Liver (tissue), 9 donors: ENCODE data around the gene CCNE1. TPM values are rescaled to one million over a fixed set of nuclear protein-coding genes. Genes with fewer than 3 reads are reported as not detected.

ENCODE experiments used
- DNase-seq: peaks from one replicate; pipeline ENCODE4 v3.0.0-alpha.2; 2017; ENCODE audit warnings: low spot score
- H3K27ac ChIP-seq, 2 donors: one replicate each; pipeline ENCODE4 v1.7.0; 2013; ENCODE audit warnings: inconsistent platforms in 2 of 2, low read length in 2 of 2, control low read depth in 1 of 2, low read depth in 1 of 2, mild to moderate bottlenecking in 1 of 2
- H3K27me3 ChIP-seq, 4 donors: one replicate each; pipeline versions ENCODE4 v1.6.1 to v1.7.0; 2013; ENCODE audit warnings: low read length in 3 of 4, inconsistent platforms in 1 of 4, mild to moderate bottlenecking in 1 of 4, moderate library complexity in 1 of 4; ENCODE audit not compliant: control insufficient read depth in 4 of 4, insufficient read depth in 4 of 4
- H3K36me3 ChIP-seq, 4 donors: one replicate each; pipeline versions ENCODE4 v1.6.1 to v1.7.0; 2013; ENCODE audit warnings: low read length in 3 of 4, mild to moderate bottlenecking in 3 of 4, low read depth in 1 of 4, moderate library complexity in 1 of 4; ENCODE audit not compliant: control insufficient read depth in 4 of 4, insufficient read depth in 3 of 4
- H3K4me1 ChIP-seq, 4 donors: one replicate each; pipeline versions ENCODE4 v1.6.1 to v1.7.0; 2013; ENCODE audit warnings: low read length in 3 of 4, mild to moderate bottlenecking in 3 of 4, moderate library complexity in 1 of 4; ENCODE audit not compliant: control insufficient read depth in 4 of 4, insufficient read depth in 4 of 4
- H3K4me3 ChIP-seq, 3 donors: one replicate each; pipeline versions ENCODE4 v1.6.1 to v1.7.0; 2013; ENCODE audit warnings: low read length in 3 of 3, control low read depth in 1 of 3, low read depth in 1 of 3, mild to moderate bottlenecking in 1 of 3
- H3K9ac ChIP-seq, 2 donors: one replicate each; pipeline ENCODE4 v1.7.0; 2013; ENCODE audit warnings: low read length in 2 of 2, mild to moderate bottlenecking in 2 of 2, moderate library complexity in 2 of 2, control low read depth in 1 of 2, low read depth in 1 of 2
- H3K9me3 ChIP-seq, 4 donors: one replicate each; pipeline versions ENCODE4 v1.6.1 to v1.7.0; 2013; ENCODE audit warnings: low read length in 3 of 4; ENCODE audit not compliant: control insufficient read depth in 4 of 4
- FOXA1 ChIP-seq: IDR thresholded peaks from 2 replicates; pipeline ENCODE4 v1.6.1; 2016; ENCODE audit warnings: antibody characterized with exemption
- FOXA2 ChIP-seq: IDR thresholded peaks from 2 replicates; pipeline ENCODE4 v1.6.1; 2016; ENCODE audit warnings: antibody characterized with exemption
- HNF4A ChIP-seq, 2 donors: conservative IDR thresholded peaks; 2 replicates each; pipeline ENCODE4 v1.6.1; 2016; ENCODE audit warnings: antibody characterized with exemption in 2 of 2, mild to moderate bottlenecking in 2 of 2
- HNF4G ChIP-seq: IDR thresholded peaks from 2 replicates; pipeline ENCODE4 v1.6.1; 2016; ENCODE audit warnings: antibody characterized with exemption
- JUND ChIP-seq, 2 donors: IDR thresholded peaks; 2 replicates each; pipeline ENCODE4 v1.6.1; 2016; ENCODE audit warnings: antibody characterized with exemption in 2 of 2
- RAD21 ChIP-seq, 2 donors: IDR thresholded peaks; 2 replicates each; pipeline ENCODE4 v1.6.1; 2016; ENCODE audit warnings: antibody characterized with exemption in 2 of 2, mild to moderate bottlenecking in 2 of 2
- RXRA ChIP-seq, 2 donors: IDR thresholded peaks; 2 replicates each; pipeline ENCODE4 v1.6.1; 2017 to 2018; ENCODE audit warnings: antibody characterized with exemption in 2 of 2, mild to moderate bottlenecking in 1 of 2
- TAF1 ChIP-seq: conservative IDR thresholded peaks from 2 replicates; pipeline ENCODE4 v1.6.1; 2016; ENCODE audit warnings: antibody characterized with exemption, mild to moderate bottlenecking
- YY1 ChIP-seq: IDR thresholded peaks from 2 replicates; pipeline ENCODE4 v1.6.1; 2016; ENCODE audit warnings: antibody characterized with exemption, mild to moderate bottlenecking
- WGBS: extraction: QIAGEN DNeasy Blood & Tissue Kit; methylation state at CpG from one replicate; pipeline ENCODE4 v1.1.7; 2013; 5-methylcytosine and 5-hydroxymethylcytosine counted together
- polyA plus RNA-seq, 2 donors: library from polyadenylated mRNA; stranded (reverse) in 1 of 2; unstranded in 1 of 2; fragments of 200-250 nt in 1 of 2; fragments of >200 nt in 1 of 2; fragmentation: Nextera tagmentation in 1 of 2; extraction: Ambion mirVana in 1 of 2; gene quantifications; one replicate each; pipeline versions ENCODE4 v1.2.1 to v1.2.3, GENCODE V29; 2013 to 2015
- total RNA-seq, 2 donors: library from RNA; depleted of rRNA; stranded (reverse); fragments of >200 nt; gene quantifications; one replicate each; pipeline ENCODE4 v1.2.3, GENCODE V29; 2014
- TF ChIP-seq, protein P1 (sequence below): fragments of 150-350 bp; IDR thresholded peaks from 2 replicates; pipeline ENCODE4 v1.5.1; 2017; ENCODE audit warnings: improper control_type of control experiment, low read depth, low read length; ENCODE audit not compliant: missing input control
- TF ChIP-seq, protein P2 (sequence below): IDR thresholded peaks from 2 replicates; pipeline ENCODE4 v1.6.1; 2016; ENCODE audit warnings: antibody characterized with exemption
- TF ChIP-seq, protein P3 (sequence below): IDR thresholded peaks from 2 replicates; pipeline ENCODE4 v1.6.1; 2016; ENCODE audit warnings: antibody characterized with exemption
- TF ChIP-seq, protein P4 (sequence below): IDR thresholded peaks from 2 replicates; pipeline ENCODE4 v1.6.1; 2016; ENCODE audit warnings: antibody characterized with exemption
- TF ChIP-seq, protein P5 (sequence below): IDR thresholded peaks from 2 replicates; pipeline ENCODE4 v1.6.1; 2016; ENCODE audit warnings: antibody characterized with exemption, mild to moderate bottlenecking
- donor health status: healthy.
- donor health status: healthy.
- donor health status: healthy.
- donor health status: healthy.
- donor health status: healthy.

Gene CCNE1
- total and polyA plus RNA-seq, 4 donors = 0.32 to 19.5 (median 0.79) TPM

DNA sequence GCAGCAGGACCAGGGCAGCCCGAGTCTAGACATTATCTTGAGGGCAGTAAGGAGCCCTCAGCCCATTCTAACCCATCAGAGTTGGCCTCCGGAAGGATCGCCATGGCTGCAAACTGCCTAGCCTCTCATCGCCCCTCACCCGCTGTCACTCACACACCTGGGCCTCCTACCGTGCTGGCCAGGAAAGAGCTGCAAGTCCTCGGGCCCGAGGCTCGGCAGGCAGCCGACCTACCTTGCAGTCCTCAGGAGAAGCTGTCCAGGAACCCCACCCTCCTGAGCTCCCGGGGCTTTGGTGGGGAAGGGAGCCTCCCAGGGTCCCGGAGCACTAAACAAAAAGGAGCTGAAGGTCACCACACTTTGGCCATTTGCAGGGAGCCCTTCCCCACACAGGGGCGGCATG lies 46.8 kb downstream of the CCNE1 start (continued):
- TF ChIP-seq, protein P1, sequence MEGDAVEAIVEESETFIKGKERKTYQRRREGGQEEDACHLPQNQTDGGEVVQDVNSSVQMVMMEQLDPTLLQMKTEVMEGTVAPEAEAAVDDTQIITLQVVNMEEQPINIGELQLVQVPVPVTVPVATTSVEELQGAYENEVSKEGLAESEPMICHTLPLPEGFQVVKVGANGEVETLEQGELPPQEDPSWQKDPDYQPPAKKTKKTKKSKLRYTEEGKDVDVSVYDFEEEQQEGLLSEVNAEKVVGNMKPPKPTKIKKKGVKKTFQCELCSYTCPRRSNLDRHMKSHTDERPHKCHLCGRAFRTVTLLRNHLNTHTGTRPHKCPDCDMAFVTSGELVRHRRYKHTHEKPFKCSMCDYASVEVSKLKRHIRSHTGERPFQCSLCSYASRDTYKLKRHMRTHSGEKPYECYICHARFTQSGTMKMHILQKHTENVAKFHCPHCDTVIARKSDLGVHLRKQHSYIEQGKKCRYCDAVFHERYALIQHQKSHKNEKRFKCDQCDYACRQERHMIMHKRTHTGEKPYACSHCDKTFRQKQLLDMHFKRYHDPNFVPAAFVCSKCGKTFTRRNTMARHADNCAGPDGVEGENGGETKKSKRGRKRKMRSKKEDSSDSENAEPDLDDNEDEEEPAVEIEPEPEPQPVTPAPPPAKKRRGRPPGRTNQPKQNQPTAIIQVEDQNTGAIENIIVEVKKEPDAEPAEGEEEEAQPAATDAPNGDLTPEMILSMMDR = no peak
- TF ChIP-seq YY1 = no peak
- TF ChIP-seq RAD21 (IDR thresholded peaks at IDR 0.05) = no peak

DNA sequence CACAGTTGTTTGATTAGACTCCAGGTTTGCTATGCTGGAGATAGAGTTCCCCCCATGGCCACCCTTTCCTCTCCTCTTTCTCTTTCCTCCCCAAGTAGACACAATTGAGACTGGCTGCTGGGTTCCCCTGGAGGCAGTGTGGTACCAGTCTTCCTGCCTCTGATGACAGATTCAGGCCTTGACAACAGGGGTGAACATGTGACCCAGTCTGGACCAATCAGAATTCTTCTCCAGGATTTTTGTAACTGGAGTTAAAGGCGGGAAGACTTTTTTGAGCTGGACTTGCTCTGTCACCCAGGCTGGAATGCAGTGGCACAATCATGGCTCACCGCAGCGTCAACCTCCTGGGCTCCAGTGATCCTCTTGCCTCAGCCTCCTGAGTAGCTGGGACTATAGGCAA lies 48.7 kb downstream of the CCNE1 start:
- H3K9ac ChIP-seq = no peak overlapping the region
- TF ChIP-seq HNF4G = no peak
- TF ChIP-seq, protein P2, sequence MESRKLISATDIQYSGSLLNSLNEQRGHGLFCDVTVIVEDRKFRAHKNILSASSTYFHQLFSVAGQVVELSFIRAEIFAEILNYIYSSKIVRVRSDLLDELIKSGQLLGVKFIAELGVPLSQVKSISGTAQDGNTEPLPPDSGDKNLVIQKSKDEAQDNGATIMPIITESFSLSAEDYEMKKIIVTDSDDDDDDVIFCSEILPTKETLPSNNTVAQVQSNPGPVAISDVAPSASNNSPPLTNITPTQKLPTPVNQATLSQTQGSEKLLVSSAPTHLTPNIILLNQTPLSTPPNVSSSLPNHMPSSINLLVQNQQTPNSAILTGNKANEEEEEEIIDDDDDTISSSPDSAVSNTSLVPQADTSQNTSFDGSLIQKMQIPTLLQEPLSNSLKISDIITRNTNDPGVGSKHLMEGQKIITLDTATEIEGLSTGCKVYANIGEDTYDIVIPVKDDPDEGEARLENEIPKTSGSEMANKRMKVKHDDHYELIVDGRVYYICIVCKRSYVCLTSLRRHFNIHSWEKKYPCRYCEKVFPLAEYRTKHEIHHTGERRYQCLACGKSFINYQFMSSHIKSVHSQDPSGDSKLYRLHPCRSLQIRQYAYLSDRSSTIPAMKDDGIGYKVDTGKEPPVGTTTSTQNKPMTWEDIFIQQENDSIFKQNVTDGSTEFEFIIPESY = no peak
- no peak for TF ChIP-seq TAF1
- TF ChIP-seq, protein P3, sequence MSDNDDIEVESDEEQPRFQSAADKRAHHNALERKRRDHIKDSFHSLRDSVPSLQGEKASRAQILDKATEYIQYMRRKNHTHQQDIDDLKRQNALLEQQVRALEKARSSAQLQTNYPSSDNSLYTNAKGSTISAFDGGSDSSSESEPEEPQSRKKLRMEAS = no peak
- TF ChIP-seq, protein P4, sequence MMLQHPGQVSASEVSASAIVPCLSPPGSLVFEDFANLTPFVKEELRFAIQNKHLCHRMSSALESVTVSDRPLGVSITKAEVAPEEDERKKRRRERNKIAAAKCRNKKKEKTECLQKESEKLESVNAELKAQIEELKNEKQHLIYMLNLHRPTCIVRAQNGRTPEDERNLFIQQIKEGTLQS = no peak
- TF ChIP-seq, protein P1 = no peak
- no peak for TF ChIP-seq FOXA1
- no peak for TF ChIP-seq RXRA (IDR thresholded peaks at IDR 0.05)
- TF ChIP-seq JUND (IDR thresholded peaks at IDR 0.05) = no peak
- TF ChIP-seq, protein P5, sequence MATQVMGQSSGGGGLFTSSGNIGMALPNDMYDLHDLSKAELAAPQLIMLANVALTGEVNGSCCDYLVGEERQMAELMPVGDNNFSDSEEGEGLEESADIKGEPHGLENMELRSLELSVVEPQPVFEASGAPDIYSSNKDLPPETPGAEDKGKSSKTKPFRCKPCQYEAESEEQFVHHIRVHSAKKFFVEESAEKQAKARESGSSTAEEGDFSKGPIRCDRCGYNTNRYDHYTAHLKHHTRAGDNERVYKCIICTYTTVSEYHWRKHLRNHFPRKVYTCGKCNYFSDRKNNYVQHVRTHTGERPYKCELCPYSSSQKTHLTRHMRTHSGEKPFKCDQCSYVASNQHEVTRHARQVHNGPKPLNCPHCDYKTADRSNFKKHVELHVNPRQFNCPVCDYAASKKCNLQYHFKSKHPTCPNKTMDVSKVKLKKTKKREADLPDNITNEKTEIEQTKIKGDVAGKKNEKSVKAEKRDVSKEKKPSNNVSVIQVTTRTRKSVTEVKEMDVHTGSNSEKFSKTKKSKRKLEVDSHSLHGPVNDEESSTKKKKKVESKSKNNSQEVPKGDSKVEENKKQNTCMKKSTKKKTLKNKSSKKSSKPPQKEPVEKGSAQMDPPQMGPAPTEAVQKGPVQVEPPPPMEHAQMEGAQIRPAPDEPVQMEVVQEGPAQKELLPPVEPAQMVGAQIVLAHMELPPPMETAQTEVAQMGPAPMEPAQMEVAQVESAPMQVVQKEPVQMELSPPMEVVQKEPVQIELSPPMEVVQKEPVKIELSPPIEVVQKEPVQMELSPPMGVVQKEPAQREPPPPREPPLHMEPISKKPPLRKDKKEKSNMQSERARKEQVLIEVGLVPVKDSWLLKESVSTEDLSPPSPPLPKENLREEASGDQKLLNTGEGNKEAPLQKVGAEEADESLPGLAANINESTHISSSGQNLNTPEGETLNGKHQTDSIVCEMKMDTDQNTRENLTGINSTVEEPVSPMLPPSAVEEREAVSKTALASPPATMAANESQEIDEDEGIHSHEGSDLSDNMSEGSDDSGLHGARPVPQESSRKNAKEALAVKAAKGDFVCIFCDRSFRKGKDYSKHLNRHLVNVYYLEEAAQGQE = no peak
- TF ChIP-seq YY1 = no peak
- TF ChIP-seq HNF4A (conservative IDR thresholded peaks at IDR 0.05) = no peak
- no peak for TF ChIP-seq FOXA2
- no peak for TF ChIP-seq RAD21 (IDR thresholded peaks at IDR 0.05)
- no peaks in the 10 kb centered on the region for H3K4me1 ChIP-seq
- no peak overlapping the region for H3K27ac ChIP-seq
- peaks cover 0 to 7% (median 3%) of the 10 kb centered on the region in 4 donors for H3K27me3 ChIP-seq
- H3K4me3 ChIP-seq = no peak overlapping the region
- DNase-seq = no peak
- H3K9me3 ChIP-seq = no peaks in the 10 kb centered on the region
- 84% methylated on average over 3 of the region's 3 CpGs for WGBS
- no peaks in the 10 kb centered on the region for H3K36me3 ChIP-seq
